ENCODE measurements around the gene NLRP9. TPM values are rescaled to one million over a fixed set of nuclear protein-coding genes. Genes with fewer than 3 reads are reported as not detected.
A peak's percentile ranks its signal among the peaks of the same experiment; 100 is the strongest.

The NLRP9 gene
- total RNA-seq, 1 experiment from 2014 or later = not detected

DNA sequence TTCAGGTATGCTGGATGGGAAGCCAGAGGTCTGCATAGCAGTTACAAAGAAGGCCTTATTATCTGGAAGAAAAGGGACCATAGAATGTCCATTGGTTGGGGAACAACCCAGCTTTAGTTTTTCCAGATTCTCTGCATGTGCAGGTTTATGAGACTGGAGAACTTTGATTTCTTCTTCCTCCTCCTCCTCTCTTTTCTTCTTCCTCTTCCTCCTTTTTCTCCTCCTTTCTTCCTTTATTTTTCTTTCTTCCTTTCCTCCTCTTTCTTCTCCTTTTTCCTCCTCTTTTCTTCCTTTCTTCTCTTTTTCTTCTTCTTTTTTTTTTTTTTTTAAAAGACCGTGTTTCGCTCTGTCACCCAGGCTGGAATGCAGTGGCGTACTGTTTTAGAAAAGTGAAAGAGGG lies 32.2 kb downstream of the NLRP9 start:
- in situ Hi-C loops (cut with HindIII; ENCODE audit: low sequenced_read_pairs) = no loop called here
- no peak for DNase-seq (ENCODE audit: low spot score)

DNA sequence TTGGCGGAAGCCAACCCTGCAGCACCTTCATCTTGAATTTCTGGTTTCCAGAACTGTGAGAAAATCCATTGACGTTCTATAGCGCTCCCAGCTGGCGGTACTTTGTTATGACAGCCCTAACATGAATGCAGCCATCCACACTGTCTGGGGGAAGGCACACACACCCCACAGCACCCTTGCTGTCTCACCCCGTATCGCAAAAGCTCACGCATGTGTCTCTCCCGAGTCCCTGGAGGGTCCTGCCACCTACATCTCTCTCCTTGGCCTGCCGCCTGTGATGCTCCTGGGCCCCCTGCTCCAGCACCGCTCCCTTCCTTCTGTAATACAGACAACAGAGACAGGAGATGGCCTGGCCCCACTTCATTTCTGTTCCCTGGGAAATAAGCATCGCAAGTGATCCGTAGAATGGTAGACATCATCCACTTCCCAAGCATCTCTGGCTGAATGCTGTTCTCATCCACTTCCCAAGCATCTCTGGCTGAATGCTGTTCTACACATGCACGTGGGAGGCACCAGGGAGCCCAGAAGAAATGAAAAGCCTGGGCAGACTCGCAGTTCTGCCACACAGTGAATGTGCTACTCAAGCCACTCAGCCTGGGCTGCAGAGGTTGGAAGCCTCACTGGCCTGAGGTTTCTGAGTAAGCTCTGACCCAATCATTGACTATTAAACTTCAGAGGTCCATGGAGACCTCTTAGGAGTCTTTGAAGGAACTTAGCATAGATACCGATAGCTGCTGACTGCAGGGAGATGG lies 33.5 kb downstream of the NLRP9 start:
- DNase-seq (ENCODE audit: low spot score) = no peak
- in situ Hi-C loops (cut with HindIII; ENCODE audit: low sequenced_read_pairs) = no loop called here

- DNase-seq (ENCODE audit: low spot score) = peak; percentile 40
- in situ Hi-C loops (cut with HindIII; ENCODE audit: low sequenced_read_pairs) = no loop called here
Measured at GRCh38 chr19:55703790-55704215, 34.4 kb downstream of the NLRP9 start.

DNA sequence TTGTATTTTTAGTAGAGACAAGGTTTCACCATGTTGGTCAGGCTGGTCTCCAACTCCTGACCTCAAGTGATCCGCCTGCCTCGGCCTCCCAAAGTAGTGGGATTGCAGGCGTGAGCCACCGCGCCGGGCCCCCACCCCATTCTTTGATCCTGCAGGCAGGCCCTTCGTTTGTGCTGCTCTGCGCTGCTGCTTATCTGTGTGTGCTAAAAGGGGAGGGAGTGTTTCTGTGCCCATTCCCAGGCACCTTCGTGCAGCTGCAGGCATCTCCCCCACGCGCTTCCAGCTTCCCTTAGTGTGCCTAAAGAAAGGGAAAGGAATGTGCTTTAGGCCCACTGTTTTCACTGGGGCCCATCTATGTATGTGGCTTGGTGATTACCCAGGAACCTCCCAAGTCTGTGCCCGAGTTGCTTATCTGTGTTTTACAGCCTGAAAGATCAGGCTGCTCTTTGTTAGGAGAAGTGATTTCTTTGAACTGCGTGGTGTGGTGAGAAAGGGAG lies 36.0 kb downstream of the NLRP9 start:
- in situ Hi-C loops (cut with HindIII; ENCODE audit: low sequenced_read_pairs) = no loop called here
- no peak for DNase-seq (ENCODE audit: low spot score)

DNA sequence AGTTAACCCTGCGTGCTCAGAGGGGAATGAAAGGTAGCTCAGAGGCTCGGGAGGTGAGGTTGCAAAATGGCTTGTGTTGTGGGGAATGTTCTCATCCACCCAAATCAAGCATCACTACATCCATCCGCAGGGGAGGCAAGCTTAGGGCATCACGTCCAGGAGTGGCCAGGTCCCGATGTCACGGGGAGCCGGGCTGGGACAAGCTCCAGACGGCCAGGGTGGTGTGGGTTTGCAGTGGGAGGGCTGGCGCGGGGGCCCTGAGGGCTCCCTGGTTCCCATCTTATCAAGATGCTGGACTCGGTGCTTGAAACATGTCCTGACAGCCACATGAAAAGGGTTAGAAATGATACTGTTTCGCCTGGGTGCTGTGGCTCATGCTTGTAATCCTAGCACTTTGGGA lies 37.4 kb downstream of the NLRP9 start:
- in situ Hi-C loops (cut with HindIII; ENCODE audit: low sequenced_read_pairs) = no loop called here
- no peak for DNase-seq (ENCODE audit: low spot score)

GRCh38 chr19:55699221-55699620 lies 39.0 kb downstream of the NLRP9 start:
- in situ Hi-C loops (cut with HindIII; ENCODE audit: low sequenced_read_pairs) = no loop called here
- no peak for DNase-seq (ENCODE audit: low spot score)

- in situ Hi-C loops (cut with HindIII; ENCODE audit: low sequenced_read_pairs) = no loop called here
- no peak for DNase-seq (ENCODE audit: low spot score)
Measured at GRCh38 chr19:55698256-55698655, 39.9 kb downstream of the NLRP9 start.

DNA sequence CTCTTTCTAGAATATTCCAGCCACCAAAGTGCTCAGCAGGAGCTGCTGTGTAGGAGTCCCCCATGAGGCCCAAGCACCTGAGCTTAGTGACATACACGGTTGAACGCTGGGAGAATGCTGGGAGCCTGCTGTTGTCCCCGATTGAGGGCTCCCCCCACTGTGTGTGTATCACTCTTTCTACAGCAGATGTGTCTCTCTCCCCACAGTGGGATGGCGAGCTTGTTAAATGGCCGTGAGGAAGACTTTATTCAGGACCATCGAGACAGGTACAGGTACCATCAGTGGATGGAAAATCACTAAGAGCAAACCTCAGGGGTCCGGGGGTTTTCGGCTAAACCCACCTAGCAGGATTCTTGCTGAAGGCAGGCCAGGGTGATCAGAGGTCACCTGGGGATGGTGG lies 40.5 kb downstream of the NLRP9 start:
- DNase-seq (ENCODE audit: low spot score) = no peak
- in situ Hi-C loops (cut with HindIII; ENCODE audit: low sequenced_read_pairs) = no loop called here

DNA sequence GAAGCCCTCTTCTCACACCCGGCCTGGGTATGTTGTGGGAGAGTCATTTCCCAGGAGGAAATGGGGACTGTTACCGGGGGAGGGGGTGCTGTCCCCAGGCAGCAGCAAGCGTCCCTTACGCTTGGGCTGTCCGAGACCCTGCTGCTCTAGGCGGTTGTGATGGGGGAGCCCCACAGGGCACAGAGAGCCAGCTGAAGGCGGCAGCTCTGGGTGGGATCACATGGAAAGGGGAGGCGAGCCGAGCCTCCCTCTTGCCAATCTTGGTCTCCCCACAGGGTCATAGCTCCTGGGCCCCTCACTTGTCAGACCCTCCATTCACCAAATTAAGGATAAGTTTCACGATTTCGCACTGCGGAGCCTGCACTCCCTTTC lies 41.1 kb downstream of the NLRP9 start:
- in situ Hi-C loops (cut with HindIII; ENCODE audit: low sequenced_read_pairs) = no loop called here
- DNase-seq (ENCODE audit: low spot score) = no peak

- in situ Hi-C loops (cut with HindIII; ENCODE audit: low sequenced_read_pairs) = no loop called here
- DNase-seq (ENCODE audit: low spot score) = no peak
Measured at GRCh38 chr19:55696301-55697068, 41.7 kb downstream of the NLRP9 start.

GRCh38 chr19:55695511-55696290 lies 42.5 kb downstream of the NLRP9 start:
- no peak for DNase-seq (ENCODE audit: low spot score)

GRCh38 chr19:55694656-55695491 lies 43.3 kb downstream of the NLRP9 start:
- in situ Hi-C loops (cut with HindIII; ENCODE audit: low sequenced_read_pairs) = no loop called here
- no peak for DNase-seq (ENCODE audit: low spot score)

More at GRCh38 chr19:55695511-55696290, 42.5 kb downstream of the NLRP9 start:
- in situ Hi-C loops (cut with HindIII; ENCODE audit: low sequenced_read_pairs) = no loop called here

- no peak for DNase-seq (ENCODE audit: low spot score)
- in situ Hi-C loops (cut with HindIII; ENCODE audit: low sequenced_read_pairs) = no loop called here
Measured at GRCh38 chr19:55694241-55694655, 44.0 kb downstream of the NLRP9 start.

- in situ Hi-C loops (cut with HindIII; ENCODE audit: low sequenced_read_pairs) = no loop called here
Measured at GRCh38 chr19:55693336-55693974, 44.7 kb downstream of the NLRP9 start.

GRCh38 chr19:55692681-55693081 lies 45.5 kb downstream of the NLRP9 start:
- no peak for DNase-seq (ENCODE audit: low spot score)
- in situ Hi-C loops (cut with HindIII; ENCODE audit: low sequenced_read_pairs) = no loop called here

More at GRCh38 chr19:55693336-55693974, 44.7 kb downstream of the NLRP9 start:
- no peak for DNase-seq (ENCODE audit: low spot score)

DNA sequence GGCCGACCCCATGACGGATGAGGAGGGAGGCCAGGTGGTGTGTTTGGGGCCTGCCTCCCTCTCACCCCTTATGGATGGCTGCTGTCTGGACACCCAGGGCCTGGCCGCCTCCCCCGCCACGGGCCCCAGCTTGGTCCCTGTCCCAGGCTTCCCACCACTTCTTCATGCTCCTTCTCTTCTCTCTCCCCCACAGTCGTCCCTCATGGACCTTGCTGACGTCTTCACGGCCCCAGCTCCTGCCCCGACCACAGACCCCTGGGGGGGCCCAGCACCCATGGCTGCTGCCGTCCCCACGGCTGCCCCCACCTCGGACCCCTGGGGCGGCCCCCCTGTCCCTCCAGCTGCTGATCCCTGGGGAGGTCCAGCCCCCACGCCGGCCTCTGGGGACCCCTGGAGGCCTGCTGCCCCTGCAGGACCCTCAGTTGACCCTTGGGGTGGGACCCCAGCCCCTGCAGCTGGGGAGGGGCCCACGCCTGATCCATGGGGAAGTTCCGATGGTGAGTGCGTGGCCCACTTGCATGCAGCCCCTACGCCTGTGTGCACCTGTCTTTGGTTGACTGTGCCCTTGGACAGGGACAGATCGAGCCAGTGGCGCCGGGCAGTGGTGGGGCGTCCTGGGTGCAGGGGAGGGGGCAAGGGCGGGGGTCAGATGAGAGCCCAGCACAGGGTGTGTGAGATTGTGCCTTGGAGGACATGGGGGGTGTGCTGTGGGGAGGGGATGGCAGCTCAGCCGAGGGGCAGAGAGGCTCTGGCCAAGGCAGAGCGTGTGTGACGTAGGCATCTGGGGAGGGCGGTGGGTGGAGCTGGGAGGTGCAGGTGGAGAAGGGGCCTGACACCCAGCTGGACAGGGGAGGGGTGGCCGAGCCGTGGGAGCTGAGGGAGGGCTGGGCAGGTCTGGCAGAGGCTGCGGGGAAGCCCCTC lies 46.4 kb downstream of the NLRP9 start:
- in situ Hi-C loops (cut with HindIII; ENCODE audit: low sequenced_read_pairs) = no loop called here
- no peak for DNase-seq (ENCODE audit: low spot score)

DNA sequence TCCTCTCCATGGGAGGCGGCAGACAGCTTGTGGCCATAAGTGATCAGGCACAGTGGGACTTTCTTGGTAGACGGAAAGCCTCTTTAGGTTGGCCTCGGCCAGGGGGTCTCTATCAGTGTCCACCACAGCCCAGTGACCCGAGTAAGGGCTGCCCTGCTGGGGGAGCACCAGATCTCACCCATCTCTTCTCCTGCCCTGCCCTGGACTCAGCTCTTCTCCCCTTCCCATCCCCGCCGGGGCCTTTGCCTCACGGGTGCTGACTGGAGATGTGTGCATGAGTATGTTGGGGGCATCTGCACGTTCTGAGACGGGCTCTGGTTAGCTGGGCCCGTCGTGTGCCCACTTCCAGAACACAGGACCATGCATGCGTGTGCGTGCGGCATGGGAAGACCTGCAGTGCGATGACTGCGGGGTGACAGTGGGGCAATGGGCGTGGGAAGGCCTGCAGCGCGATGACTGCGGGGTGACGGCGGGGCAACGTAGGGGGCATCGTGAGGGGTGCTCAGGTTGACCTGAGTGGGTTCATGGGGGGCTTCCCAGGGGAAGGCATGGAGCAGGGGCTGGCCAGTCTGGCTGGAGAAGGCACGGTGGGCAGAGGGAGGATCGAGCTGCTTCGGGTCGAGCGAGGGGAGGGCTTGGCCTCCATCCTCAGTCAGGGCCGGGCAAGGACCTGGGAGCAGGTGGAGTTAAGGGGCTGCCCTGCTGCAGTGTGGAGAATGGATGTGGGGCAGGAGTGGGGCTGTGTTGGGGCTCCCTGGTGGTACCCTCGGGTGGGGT lies 47.2 kb downstream of the NLRP9 start:
- no peak for DNase-seq (ENCODE audit: low spot score)
- in situ Hi-C loops (cut with HindIII; ENCODE audit: low sequenced_read_pairs) = no loop called here

Data from G401 (cell line).